ENCODE data around the gene CPVL.

CPVL gene

GRCh38 chr7:29146057-29146706, at the start of gene CPVL:
Gene CPVL, minus strand, starts transcription at chr7:29146537. Its CDS starts 25,476 bp downstream, at chr7:29121061.
- DNase-seq: no peak

- DNase-seq: peak; percentile 34
These were observed 48.5 kb upstream of the CPVL start, which contains the start of gene CHN2 for GRCh38 chr7:29194594-29195427. Gene CHN2, plus strand, starts transcription at chr7:29194775.

- no peak for DNase-seq
These were observed 47.9 kb upstream of the CPVL start for GRCh38 chr7:29194206-29194593.

- DNase-seq: no peak
These were observed 47.2 kb upstream of the CPVL start for GRCh38 chr7:29193316-29194205.

- no peak for DNase-seq
These were observed 46.5 kb upstream of the CPVL start for GRCh38 chr7:29192811-29193210.

- no peak for DNase-seq
These were observed 46.0 kb upstream of the CPVL start for GRCh38 chr7:29192323-29192722.

GRCh38 chr7:29190349-29191045, 44.2 kb upstream of the CPVL start:
- DNase-seq: no peak

GRCh38 chr7:29189743-29190201, 43.4 kb upstream of the CPVL start:
- DNase-seq: peak; percentile 28

GRCh38 chr7:29185613-29186012, 39.3 kb upstream of the CPVL start:
- DNase-seq: no peak

- no peak for DNase-seq
These were observed 38.3 kb upstream of the CPVL start for GRCh38 chr7:29184599-29184998.

GRCh38 chr7:29179115-29179514, 32.8 kb upstream of the CPVL start:
- no peak for DNase-seq

- no peak for DNase-seq
These were observed 31.7 kb upstream of the CPVL start for GRCh38 chr7:29177963-29178600.

GRCh38 chr7:29173458-29173857, 27.1 kb upstream of the CPVL start:
- DNase-seq: no peak

- DNase-seq: no peak
These were observed 24.4 kb upstream of the CPVL start for GRCh38 chr7:29170781-29171180.

- DNase-seq: no peak
These were observed 21.4 kb upstream of the CPVL start for GRCh38 chr7:29167721-29168120.

GRCh38 chr7:29163854-29164253, 17.5 kb upstream of the CPVL start:
- no peak for DNase-seq

- no peak for DNase-seq
These were observed 16.2 kb upstream of the CPVL start for GRCh38 chr7:29162577-29162976.

GRCh38 chr7:29161231-29161630, 14.9 kb upstream of the CPVL start:
- DNase-seq: no peak

GRCh38 chr7:29160080-29160479, 13.7 kb upstream of the CPVL start:
- no peak for DNase-seq

- no peak for DNase-seq
These were observed 12.6 kb upstream of the CPVL start for GRCh38 chr7:29158795-29159423.

GRCh38 chr7:29156907-29157452, 10.6 kb upstream of the CPVL start:
- DNase-seq: no peak
